WI38 (cell line): ENCODE results near the gene GSTM2.

Experiments used
- H3K4me3 ChIP-seq: 2 replicates; pipeline ENCODE4 v1.5.1; 2011; ENCODE audit warnings: low read depth, mild to moderate bottlenecking, control low read depth, low read length
- CTCF ChIP-seq: IDR thresholded peaks from 2 replicates; pipeline ENCODE4 v1.5.1; 2012; ENCODE audit warnings: low read depth, mild to moderate bottlenecking, control low read depth, low read length

Gene GSTM2

GRCh38 chr1:109716121-109716520 is 48.3 kb downstream of the GSTM2 start:
- no peak for TF ChIP-seq CTCF
- no peak overlapping the region for H3K4me3 ChIP-seq

- no peak overlapping the region for H3K4me3 ChIP-seq
Measured at GRCh38 chr1:109716570-109717090, 48.8 kb downstream of the GSTM2 start.

GRCh38 chr1:109717729-109718128 is 49.9 kb downstream of the GSTM2 start:
- no peak for TF ChIP-seq CTCF
- H3K4me3 ChIP-seq: no peak overlapping the region

More at GRCh38 chr1:109716570-109717090, 48.8 kb downstream of the GSTM2 start:
- TF ChIP-seq CTCF: no peak

GRCh38 chr1:109718495-109718894 is 50.6 kb downstream of the GSTM2 start:
- TF ChIP-seq CTCF: no peak
- H3K4me3 ChIP-seq: no peak overlapping the region

- no peak overlapping the region for H3K4me3 ChIP-seq
- TF ChIP-seq CTCF: no peak
Measured at GRCh38 chr1:109719337-109719837, 51.5 kb downstream of the GSTM2 start.

- no peak overlapping the region for H3K4me3 ChIP-seq
- no peak for TF ChIP-seq CTCF
Measured at GRCh38 chr1:109721042-109721441, 53.2 kb downstream of the GSTM2 start.

GRCh38 chr1:109721971-109722370 is 54.1 kb downstream of the GSTM2 start:
- no peak for TF ChIP-seq CTCF
- no peak overlapping the region for H3K4me3 ChIP-seq
